Kidney glomerular epithelial cell (primary cell): Measurements from ENCODE around the gene GPC1.

Experiments
- DNase-seq: peaks from one replicate; lab custom pipeline; 2025; lab: John Stamatoyannopoulos, UW

GPC1 gene

DNA sequence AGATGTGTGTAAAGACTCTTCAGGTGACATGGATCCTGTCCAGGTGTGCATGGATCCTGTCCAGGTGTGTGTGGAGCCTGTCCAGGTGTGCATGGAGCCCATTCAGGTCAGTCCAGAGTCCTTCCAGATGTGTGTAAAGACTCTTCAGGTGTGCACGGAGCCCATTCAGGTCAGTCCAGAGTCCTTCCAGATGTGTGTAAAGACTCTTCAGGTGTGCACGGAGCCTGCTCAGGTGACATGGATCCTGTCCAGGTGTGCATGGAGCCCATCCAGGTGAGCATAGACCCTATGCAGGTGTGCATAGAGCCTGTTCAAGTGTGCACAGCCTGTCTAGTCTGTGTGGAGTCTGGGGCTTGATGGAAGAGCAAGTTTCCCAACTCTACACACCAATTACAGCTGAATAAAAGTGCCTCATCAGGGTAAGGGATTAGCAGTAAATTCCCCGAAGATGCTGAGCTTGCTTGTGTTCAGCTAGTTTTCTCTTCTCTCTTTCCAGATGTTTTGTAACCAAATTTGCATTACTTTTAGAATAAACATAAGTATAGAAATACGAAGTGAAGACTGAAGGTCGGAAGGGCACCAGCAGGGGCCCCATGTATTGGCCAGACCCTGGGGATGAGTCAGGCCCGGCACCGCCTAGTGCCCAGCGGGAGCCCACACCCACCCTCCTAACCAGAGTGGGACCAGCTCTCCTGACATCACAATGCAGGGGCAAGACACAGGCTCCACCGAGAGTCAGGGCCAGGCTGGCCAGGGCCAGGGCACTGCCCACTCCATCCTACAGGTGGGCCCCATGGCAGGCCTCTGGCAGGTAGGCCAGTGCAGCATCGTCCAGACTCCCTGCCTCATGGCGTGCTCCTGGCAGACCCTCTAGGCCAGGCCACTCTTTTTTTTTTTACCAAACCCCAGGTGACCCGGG is 38.6 kb upstream of the GPC1 start:
- DNase-seq = no peak

DNA sequence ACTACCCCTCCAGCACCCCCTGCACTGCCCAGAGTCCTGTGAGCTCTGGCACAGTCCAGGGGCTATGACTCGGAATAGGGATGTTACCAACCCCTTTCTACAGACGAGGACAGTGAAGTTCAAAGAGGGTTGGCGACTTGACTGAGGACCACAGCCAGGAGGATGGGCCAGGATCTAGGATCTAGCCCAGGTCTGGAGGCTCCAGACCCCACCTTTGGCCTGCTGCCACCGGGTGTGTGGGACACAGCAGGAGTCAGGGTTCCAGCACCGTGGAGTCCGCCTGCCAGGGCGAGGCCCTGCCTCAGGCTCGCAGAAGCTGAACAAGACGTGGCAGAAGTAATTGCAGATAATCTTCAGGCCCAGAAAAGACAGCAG is 37.9 kb upstream of the GPC1 start:
- no peak for DNase-seq

DNA sequence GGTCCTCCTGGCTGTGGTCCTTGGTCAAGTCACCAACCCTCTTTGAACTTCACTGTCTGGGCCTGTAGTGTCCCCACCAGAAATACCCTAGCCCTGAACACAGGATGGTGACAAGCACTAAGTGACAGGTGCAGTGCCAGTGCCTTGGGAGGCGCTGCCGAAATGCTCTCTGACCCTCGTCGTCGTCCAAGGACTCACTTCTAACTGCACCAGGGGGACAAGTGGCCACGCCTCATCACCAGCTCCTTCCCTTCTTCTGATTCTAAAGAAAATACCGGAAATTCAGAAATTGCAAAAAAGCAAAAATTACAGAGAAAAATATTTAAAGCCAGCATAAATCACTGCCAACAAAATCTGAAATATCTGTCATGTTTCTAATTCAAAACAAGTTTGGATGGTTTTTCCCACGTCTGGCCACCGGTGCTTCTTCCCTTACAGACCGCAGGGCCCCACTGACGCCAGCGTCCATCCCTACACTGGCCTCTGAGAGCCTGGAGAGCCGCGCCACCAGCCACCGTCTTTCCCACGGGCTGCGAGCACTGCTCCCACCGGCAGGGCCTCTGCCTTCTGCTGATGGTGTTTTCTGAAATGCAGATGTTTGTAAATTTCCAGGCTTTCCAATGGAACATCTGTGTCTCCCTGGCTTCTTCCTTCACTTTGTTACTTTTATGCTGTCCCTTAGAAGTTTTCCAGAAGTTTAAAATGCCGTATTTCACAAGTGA is 37.4 kb upstream of the GPC1 start:
- no peak for DNase-seq

DNA sequence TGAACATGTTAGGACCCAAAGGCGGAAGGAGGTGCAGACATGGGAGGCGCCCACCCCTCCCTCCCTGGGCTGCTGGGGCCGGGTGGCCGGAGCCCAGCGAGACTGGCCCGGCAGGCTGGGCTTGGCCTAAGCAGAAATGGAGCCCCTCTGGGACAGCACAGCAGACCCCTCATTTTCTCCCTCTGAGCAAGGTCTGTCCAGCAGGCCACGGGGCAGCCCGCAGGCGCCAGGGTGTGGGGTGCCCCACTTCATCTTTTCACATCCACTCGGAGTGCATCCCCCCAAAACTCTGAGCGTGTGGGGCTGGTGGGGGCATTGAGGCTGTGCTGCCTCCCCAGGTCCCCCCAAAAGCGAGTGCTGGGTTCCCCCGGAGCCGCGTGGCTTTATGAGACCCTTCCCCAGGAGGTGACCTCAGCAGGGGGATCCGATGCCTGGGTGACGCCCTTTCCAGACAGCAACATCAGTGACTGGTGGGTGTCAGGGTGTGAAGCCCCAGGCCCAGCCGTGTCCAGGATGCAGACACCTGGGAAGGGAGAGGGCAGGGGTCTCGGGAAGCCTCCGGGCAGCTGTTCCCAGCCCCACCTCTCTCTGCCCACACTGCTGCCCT is 36.7 kb upstream of the GPC1 start:
- DNase-seq = no peak

DNA sequence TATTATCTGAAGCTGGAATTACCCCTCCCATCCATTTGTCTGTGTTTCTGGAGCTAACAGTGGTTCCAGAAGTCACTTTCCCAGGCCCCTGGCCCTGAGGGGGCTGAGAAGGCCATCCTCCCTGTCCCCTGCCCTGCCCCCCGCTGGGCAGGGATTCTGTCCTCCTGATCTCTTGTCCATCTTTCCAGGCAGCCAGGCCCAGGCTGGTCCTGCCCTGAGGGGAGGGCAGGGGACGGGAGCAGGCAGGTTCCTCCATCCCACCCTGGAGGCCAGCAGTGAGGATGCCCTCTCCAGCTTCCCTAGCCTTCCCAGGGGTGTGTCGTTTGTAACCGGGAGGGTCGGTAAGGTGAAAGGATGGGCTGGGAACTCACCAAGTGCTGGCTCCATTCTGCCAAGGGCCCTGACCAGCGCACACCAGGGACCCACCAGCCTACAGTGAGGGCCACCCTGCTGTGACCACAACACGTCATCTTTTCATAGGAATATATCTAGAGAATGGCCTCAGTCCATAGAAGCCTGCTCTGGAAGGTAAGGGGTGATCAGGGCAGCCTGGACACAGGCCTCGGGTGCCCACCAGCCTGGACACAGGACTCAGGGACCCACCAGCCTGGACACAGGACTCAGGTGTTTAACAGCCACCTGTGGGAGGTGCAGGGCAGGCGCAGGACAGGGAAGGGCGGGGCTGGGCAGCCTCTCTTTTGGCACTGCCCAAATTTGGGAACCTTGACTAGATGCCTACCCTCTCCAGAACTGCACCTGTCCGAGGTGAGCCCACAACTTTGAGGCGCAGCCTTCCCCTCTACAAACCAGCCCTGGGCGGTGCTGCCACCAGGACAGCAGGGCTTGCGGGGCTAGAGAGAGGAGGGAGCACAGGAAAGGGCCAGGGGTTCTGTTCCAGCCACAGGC is 35.8 kb upstream of the GPC1 start:
- no peak for DNase-seq

DNA sequence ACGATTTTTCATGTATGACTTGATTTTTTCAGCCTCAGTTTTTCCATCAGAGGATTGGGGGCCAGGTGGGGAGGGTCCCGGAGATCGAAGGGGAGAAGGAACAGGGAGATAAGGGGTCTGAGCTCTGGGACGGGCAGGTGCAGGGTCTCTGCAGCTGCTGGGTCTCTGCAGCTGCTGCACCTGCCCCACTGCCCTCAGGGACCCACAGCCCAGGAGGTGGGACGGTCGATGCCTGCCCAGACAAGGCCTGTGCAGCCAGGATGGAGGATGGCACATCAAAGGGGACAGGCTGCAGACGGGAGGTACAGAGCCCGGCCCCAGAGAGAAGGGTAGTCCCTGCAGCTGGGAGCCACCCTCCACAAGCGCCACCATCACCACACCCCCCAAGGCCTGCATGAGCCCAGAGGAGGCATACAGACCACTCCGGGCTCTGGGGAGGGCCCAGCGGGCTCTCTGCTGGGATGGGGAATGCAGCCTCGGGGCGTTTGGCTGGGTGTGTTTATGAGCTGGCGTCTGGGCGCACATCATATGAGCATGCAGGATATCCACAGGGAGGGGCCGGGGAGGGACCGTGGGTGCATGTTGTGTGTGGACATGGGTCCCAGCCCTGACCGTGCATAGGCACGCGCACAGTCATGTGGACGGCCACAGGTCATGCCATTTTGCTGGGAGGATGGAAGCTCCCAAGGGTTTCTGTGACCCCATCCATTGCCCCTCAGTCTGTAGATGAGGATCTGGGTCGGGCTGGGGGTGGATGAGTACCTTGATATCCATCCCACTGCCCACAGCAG is 34.9 kb upstream of the GPC1 start:
- no peak for DNase-seq

DNA sequence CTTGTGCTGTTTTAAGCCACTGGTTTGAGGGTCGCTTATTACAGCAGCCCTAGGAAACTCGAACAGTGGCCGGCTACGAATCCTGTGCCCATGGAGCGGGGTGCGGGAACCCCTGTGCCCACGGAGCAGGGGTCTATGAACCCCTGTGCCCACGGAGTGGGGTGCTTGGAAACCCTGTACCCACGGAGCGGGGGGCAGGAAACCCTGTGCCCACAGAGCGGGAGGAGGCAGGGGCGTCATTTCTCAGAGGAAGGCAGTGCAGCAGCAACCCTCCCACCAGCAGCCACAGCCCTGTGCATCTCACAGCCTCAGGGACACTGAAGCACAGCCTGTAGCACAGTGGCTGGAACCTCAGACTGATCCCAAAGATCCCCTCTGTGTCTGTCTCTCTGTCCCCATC is 34.2 kb upstream of the GPC1 start:
- DNase-seq = no peak

DNA sequence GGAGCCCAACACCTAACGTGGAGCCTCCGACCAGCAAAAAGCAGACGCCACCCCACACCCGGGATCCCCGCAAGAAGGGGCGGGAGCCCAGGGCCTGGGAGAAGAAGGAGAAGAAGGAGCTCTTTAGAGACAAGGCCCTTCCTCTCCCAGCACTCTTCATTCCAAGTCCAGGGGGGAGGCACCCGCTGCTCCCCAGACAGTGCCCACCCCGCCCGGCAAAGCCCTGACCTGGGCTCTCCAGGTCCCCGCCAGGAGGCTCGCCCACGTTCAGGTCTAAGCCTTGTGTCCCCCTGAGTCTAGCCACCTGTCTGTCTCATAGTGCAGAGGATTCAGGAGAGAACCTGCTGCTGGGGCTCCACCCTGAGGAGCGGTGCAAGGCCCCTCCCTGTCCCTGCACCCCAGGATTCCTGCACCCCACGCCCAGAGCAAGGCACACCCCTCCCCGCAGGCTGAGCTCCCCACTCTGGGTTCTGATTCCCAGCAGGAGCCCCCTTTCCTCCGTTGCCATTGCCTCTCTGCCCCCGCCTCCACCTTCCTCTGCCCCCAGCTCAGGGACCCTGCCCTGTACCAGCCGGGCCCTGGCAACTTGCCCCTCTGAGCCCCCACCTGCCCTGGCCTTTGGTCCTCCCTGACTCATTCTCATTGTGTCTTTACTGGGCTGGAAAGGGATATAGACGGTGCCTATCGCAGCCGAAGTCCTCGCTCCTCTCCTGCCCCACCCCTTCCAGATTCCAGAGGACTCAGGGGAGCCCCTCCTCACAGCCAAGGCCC is 33.5 kb upstream of the GPC1 start:
- no peak for DNase-seq

DNA sequence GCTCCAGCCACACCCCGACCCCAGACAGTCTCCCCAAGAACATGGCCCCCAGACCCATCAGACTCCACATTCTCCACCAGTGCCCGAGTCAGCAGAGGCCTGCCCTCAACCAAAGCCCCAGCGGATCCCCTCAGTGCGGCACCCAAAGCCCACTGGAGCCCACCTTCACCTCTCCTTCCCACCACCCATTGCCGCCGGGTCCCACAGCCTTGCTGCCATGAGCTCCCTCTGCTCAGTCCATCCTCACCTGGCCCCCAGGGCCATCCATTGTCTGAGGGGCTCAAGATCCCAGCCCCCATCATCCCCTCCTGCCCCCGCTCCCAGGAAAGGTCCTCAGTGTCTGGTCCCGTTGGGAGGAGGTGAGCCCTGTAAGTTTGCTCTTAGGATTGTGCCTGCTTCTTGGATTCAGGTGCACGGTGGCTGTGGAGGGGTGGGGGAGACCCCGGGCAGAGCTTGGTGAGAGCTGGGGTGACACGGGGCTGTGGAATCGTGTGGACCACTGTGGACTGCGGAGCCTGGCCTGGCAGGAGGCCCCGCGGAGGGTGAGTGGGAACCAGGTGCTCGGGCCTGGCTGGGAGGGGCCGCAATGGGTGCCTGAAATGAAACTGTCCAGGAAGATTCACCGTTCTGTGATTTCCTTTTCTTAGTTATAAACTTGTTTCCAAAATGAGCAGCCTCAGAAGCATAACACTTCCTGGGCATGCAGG is 32.7 kb upstream of the GPC1 start:
- no peak for DNase-seq

DNA sequence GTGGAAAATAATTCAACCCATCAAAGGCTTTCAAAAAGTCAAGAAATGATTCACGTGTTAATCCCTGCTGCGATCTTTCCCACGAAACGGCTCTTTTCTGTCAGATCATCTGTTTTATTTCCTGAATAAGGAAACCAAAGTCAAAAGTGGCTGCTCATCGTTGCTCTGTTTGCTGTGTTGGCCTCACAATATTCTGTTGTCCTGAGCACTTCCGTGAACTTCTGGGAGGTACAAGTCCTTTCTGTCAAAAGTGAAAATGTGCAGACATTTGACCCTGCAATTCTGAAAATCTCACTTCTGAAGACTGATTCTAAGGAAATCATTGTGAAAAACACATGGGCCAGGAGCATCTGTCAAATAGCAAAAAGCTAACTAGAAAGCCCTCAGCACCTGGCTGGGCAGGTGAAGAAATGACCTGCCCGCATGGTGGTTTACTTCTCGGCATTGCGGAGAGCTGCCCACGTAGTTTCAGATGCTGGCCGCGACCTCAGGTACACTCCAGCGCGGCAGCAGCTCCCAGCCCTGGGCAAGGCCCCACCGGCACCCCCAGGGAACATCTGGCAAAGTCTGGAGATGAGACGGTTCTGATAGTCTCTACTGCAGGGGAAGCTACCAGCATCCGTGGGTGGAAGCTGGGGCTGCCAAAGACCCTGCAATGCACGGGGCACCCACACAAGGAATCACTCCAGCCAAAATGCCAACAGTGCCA is 31.9 kb upstream of the GPC1 start:
- no peak for DNase-seq

DNA sequence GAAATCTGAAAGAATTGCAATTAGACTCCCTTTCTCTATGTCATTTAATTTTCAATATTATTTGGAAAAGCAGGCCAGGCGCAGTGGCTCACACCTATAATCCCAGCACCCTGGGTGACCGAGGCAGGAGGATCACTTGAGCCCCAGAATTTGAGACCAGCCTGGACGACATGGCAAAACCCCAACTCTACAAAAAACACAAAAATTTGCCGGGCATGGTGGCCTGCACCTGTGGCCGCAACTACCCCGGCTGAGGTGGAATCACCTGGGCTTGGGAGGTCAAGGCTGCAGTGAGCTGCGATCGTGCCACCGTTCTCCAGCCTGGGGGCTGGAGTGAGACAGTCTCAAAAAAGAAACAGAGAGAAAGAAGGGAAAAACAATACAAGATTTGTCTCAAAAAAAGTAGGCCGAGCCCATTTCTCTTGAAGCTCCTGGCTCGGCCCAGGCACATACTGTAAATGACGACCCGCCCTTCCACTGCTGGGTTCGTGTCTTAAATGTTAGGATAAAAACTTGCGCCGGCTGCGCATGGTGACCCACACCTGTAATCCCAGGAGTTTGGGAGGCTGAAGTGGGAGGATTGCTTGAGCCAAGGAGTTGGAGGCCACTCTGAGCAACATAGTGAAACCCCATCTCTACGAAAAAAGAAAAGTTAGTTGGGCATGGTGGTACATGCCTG is 31.1 kb upstream of the GPC1 start:
- no peak for DNase-seq

DNA sequence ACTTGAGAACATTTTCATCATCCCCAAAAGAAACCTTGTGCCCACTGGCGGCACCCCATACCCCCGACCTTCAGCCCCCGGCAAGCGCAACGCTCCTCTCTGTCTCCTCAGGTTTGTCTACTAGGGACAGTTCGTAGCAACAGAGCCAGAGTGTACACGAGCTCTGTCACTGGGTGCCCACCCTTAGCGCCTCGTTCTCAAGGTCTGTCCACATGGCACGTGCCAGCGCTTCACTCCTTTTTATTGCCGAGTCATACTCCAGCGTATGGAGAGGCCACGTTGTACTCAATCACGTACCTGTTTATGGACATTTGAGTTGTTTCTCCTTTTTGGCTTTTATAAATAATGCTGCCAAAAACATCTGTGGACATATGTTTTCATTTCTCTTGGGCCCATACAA is 30.3 kb upstream of the GPC1 start:
- no peak for DNase-seq

DNA sequence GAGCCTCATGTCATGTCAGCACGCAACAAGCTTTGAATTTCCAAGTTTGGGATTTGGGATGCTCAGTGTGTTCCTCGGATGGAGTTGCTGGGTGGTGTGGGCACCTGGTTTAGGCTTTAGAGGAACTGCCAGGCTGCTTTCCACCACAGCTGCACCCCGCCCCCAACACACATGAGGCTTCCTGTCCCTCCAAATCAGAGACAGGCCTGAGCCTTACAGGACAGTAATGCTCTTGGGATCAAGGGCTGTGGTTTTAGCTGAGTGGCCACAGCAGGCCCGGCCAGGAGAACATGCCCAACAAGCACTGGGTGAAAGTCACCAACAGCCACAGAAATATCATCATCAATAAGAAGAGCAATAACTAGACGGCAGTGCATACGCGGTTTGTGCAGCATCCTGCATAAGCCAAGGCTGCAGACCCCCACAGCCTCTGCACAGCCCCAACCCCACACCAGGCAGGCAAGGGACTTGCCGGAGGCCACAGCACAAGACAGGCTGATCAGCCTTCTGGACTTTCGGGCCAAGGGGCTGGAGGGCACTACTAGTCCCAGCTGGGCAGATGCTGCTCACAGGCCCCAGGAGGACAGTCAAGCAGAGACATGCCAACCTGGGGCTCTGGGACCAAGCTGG is 29.7 kb upstream of the GPC1 start:
- no peak for DNase-seq

DNA sequence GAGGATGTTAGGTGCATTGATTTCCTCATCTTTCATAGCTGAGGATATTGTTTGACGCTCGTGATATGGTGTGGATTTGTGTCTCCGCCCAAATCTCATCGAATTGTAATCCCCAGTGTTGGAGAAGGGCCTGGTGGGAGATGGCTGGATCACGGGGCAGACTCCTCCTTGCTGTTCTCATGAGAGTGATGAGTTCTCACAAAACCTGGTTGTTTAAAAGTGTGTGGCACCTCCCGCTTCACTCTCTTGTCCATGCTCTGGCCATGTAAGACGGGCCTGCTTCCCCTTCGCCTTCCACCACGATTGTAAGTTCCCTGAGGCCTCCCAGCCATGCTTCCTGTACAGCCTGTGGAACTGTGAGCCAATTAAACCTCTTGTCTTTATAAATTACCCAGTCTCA is 28.4 kb upstream of the GPC1 start:
- no peak for DNase-seq

DNA sequence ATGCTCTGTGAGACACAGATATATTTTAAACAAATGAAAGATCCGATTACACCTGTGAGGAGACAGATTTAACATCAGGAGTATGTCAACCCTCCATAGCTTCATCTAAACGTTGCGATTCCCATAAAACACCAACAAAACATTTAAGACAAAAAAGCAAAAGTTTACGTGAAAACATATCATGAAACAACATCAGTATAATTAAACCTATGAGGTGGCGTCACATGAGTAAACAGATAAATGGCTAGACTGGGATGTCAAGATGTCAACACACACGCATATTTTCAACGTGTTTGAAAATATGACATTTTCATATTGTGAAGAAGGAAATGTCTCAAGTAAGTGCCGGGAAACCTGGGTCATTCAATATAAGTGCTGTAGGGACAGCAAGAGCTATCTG is 25.5 kb upstream of the GPC1 start:
- DNase-seq = no peak

DNA sequence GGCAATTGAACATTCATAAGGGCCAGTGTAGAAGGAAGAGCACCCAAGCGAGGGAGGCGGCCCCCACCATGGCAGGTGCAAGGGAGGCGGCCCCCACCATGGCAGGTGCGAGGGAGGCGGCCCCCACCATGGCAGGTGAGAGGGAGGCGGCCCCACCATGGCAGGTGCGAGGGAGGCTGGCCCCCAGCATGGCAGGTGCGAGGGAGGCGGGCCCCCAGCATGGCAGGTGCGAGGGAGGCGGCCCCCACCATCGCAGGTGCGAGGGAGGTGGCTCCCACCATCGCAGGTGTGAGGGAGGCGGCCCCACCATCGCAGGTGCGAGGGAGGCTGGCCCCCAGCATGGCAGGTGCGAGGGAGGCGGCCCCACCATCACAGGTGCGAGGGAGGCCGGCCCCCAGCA is 24.7 kb upstream of the GPC1 start:
- no peak for DNase-seq

DNA sequence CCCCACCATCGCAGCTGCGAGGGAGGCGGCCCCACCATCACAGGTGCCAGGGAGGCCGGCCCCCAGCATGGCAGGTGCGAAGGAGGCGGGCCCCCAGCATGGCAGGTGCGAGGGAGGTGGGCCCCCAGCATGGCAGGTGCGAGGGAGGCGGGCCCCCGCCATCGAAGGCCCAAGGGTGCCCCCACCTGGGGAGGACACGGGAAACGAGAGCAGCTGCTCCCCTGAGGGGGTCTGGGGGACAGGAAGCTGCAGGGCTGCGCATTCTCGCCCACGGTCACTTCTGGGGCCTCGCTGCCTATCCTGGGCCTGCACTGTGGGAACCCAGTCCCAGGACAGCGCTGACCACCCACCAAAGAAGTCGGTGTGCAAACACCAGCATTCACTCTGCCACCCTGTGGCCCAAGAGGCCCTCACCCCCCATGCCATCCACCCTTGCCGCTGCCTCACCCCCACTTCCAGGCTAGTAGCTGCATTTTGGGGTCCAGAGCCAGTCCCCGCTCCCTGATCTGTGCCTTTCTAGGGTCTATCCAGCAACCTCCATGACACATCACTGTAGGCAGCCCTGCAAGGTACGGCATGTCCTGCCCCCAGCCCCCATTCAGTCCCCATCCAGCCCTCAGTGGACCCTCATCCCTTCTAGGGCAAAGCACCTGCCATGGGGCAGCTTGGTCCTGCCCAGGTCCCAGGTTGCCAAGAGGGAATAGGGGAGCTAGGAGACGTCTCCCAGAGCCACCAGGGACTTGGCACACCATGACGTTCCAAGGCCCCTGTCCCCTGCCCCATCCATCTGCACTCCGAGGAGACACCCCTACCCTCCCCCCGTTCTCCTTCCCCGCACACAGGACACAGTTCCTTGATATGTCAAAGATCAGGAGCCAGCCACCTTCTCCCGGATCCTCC is 24.0 kb upstream of the GPC1 start:
- DNase-seq = no peak
